Caco-2 (cell line): ENCODE data around the gene GANAB. TPM values are rescaled to one million over a fixed set of nuclear protein-coding genes. Genes with fewer than 3 reads are reported as not detected.
A peak's percentile ranks its signal among the peaks of the same experiment; 100 is the strongest.

Experiments
- BruUV-seq: library from RNA; stranded (reverse); fragments of 400-500 nt; replicated peaks from 2 replicates; lab custom pipeline; 2021; lab: Mats Ljungman, UMichigan
- CTCF ChIA-PET: fragments of 300-600 bp; sonication (Branson Sonifier 250); formaldehyde crosslinking; loops from one replicate; lab custom pipeline; 2022; ENCODE audit warnings: antibody characterized with exemption; lab: Charles Lee
- POLR2A ChIA-PET: fragments of 300-600 bp; sonication (Branson Sonifier 250); formaldehyde crosslinking; loops from one replicate; lab custom pipeline; 2022; ENCODE audit warnings: antibody characterized with exemption; lab: Charles Lee
- DNase-seq, 2 experiments: peaks; one replicate each; pipeline versions ENCODE4 v3.0.0 to v3.0.0-alpha.2; 2020 to 2022
- H3K27me3 ChIP-seq: replicated peaks from 2 replicates; pipeline ENCODE4 v1.6.0; 2011; ENCODE audit warnings: low read length; ENCODE audit not compliant: control insufficient read depth, insufficient read depth
- H3K36me3 ChIP-seq: 2 replicates; pipeline ENCODE4 v1.5.1; 2011; ENCODE audit warnings: low read length; ENCODE audit not compliant: control insufficient read depth, insufficient read depth
- H3K4me1 ChIP-seq: fragments of 250-450 bp; sonication (Bioruptor Pico); 2 replicates; pipeline ENCODE4 v1.5.1; 2020; ENCODE audit warnings: mild to moderate bottlenecking
- H3K4me3 ChIP-seq: 2 replicates; pipeline ENCODE4 v1.5.1; 2011; ENCODE audit warnings: low read depth, mild to moderate bottlenecking, control low read depth, low read length
- H3K9me3 ChIP-seq: fragments of 250-450 bp; sonication (Bioruptor Pico); 2 replicates; pipeline ENCODE4 v1.5.1; 2020; ENCODE audit warnings: mild to moderate bottlenecking, moderate library complexity
- H3K27ac Mint-ChIP-seq: one replicate; pipeline ENCODE4 v1.8.0; 2022; ENCODE audit warnings: mixed read lengths; ENCODE audit not compliant: unreplicated experiment
- H3K27me3 Mint-ChIP-seq: one replicate; pipeline ENCODE4 v1.8.0; 2022; ENCODE audit warnings: mixed read lengths; ENCODE audit not compliant: insufficient read depth, unreplicated experiment
- H3K36me3 Mint-ChIP-seq: one replicate; pipeline ENCODE4 v1.8.0; 2022; ENCODE audit warnings: mild to moderate bottlenecking, mixed read lengths; ENCODE audit not compliant: insufficient read depth, unreplicated experiment
- H3K4me1 Mint-ChIP-seq: one replicate; pipeline ENCODE4 v1.8.0; 2022; ENCODE audit warnings: low read depth, mixed read lengths; ENCODE audit not compliant: unreplicated experiment
- H3K4me3 Mint-ChIP-seq: one replicate; pipeline ENCODE4 v1.8.0; 2022; ENCODE audit warnings: mild to moderate bottlenecking, moderate library complexity, mixed read lengths; ENCODE audit not compliant: unreplicated experiment
- H3K9me3 Mint-ChIP-seq: one replicate; pipeline ENCODE4 v1.8.0; 2022; ENCODE audit warnings: mixed read lengths; ENCODE audit not compliant: unreplicated experiment
- intact Hi-C: fragments of 100-400 bp; cut with micrococcal nuclease; formaldehyde crosslinking; loops from one replicate; pipeline ENCODE4 v1.10.0; 2022; ENCODE audit not compliant: unreplicated experiment
- total RNA-seq: library from RNA; stranded (reverse); gene quantifications from 2 replicates; pipeline ENCODE4 v1.2.3, GENCODE V29; 2022
- TF ChIP-seq, protein P1 (sequence below), 2 experiments: fragments of 200-600 bp in 1 of 2; IDR thresholded peaks; 1 replicate in 1 of 2; 2 replicates in 1 of 2; pipeline versions ENCODE4 v1.5.1 to v1.8.0; 2011 to 2022; ENCODE audit warnings: antibody characterized with exemption in 1 of 2, control low read depth in 1 of 2, inconsistent platforms in 1 of 2, low read depth in 1 of 2, low read length in 1 of 2, mild to moderate bottlenecking in 1 of 2, moderate library complexity in 1 of 2; ENCODE audit not compliant: insufficient read depth in 1 of 2, severe bottlenecking in 1 of 2, unreplicated experiment in 1 of 2

GANAB gene
- total RNA-seq, 1 experiment from 2014 or later: 442 TPM

DNA sequence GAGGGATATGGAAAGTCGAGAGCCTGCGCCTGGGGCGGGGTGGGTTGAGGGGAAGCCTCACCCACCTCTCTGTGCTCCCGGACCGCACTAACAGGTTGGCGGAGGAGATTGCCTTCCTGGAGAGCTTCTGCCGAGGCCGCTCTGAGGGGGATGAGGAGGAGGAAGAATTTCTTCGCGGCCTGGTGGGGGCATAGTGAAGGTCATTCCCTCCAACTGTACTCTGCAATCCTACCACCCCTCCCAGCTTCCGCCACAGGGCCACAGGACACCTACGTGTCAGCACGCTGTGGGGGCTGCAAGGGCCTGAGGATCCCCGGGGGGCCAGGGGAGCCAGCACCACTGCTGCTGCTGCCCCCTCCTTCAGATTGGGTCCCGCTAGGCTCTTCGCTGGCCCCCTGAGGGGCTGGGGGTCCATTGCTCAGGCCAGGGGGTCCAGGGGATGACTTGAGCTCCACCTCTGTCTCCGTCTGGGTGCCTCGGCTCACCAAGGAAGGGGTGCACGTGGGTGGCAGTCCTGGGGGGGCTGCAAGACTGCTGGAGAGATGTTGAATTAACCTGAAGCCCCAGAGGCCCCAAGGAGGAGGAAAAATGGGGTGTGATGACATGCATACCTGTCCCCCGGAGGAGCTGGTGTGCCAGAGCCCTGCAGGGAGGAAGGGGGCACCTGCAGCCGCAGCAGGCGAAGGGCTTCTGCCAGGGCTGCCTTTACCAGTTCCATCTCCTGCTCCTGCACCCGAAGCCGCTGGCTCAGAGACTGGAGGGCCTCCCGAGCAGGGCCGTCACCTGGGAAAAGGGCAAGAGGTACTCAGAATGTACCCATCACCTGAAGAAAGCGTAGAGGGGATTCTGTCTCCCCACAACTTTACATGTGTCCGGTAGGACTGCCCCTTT is 35.4 kb downstream of the GANAB start:
- H3K4me3 Mint-ChIP-seq: peak overlapping the region; percentile 97
- no peak for DNase-seq
- peaks cover 47% of the 10 kb centered on the region for H3K36me3 Mint-ChIP-seq
- ChIA-PET CTCF (interaction anchor here (0.6 to 2.4 kb wide), 12 partner anchors 8 to 232 kb away, joined by 3 to 19 read pairs (median 5); partner anchors contain the start of genes B3GAT3, C11orf98, CSKMT and MTA2), POLR2A (interaction anchor here (0.6 to 1.6 kb wide), 7 partner anchors 10 to 221 kb away, joined by 3 to 8 read pairs (median 6); partner anchors contain the start of genes B3GAT3, C11orf98, CSKMT and EEF1G)
- no peaks in the 10 kb centered on the region for H3K9me3 Mint-ChIP-seq
- TF ChIP-seq, protein P1, sequence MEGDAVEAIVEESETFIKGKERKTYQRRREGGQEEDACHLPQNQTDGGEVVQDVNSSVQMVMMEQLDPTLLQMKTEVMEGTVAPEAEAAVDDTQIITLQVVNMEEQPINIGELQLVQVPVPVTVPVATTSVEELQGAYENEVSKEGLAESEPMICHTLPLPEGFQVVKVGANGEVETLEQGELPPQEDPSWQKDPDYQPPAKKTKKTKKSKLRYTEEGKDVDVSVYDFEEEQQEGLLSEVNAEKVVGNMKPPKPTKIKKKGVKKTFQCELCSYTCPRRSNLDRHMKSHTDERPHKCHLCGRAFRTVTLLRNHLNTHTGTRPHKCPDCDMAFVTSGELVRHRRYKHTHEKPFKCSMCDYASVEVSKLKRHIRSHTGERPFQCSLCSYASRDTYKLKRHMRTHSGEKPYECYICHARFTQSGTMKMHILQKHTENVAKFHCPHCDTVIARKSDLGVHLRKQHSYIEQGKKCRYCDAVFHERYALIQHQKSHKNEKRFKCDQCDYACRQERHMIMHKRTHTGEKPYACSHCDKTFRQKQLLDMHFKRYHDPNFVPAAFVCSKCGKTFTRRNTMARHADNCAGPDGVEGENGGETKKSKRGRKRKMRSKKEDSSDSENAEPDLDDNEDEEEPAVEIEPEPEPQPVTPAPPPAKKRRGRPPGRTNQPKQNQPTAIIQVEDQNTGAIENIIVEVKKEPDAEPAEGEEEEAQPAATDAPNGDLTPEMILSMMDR (IDR thresholded peaks at IDR 0.05; ENCODE audit: insufficient read depth in 1 of 2, low read depth in 1 of 2, low read length in 1 of 2, severe bottlenecking in 1 of 2, unreplicated experiment in 1 of 2): no peak
- H3K36me3 ChIP-seq: 0 out of 2 replicates have a peak, but pooled peaks cover 3% of the 10 kb centered on the region
- H3K4me1 Mint-ChIP-seq: peaks cover 44% of the 10 kb centered on the region
- H3K9me3 ChIP-seq: no peaks in the 10 kb centered on the region
- H3K4me1 ChIP-seq: peaks cover 36% of the 10 kb centered on the region
- H3K27me3 Mint-ChIP-seq: no peaks in the 10 kb centered on the region
- TSS peak; percentile 9 for BruUV-seq
- intact Hi-C loops: loop anchor here (5.0 kb wide), 1 partner anchor 36 kb away; the partner anchor contains the start of gene GANAB
- peak overlapping the region; percentile 87 for H3K4me3 ChIP-seq
- H3K27ac Mint-ChIP-seq: peak overlapping the region; percentile 93
- no peaks in the 10 kb centered on the region for H3K27me3 ChIP-seq

DNA sequence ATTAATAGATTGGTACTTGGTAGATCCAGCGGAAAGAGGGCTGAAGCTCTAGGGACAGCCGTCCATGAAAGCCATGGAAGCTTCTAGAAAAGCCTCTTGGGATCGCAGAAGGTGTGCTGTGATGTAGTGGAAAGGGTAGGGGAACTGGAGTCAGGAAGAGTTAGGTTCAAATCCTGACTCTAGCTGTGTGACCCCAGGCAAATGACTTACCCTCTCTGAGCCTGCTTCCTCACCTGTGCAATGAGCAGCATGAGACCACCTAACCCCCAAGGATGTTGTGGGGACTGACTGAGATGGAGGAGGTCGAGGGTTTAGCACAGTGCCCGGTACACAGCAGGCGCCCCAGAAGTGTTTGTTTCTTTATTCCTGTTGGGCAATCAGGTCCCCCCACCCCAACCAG is 36.0 kb downstream of the GANAB start:
- Histone ChIP-seq H3K4me1 (peaks cover 37% of the 10 kb centered on the region), H3K27me3 (no peaks in the 10 kb centered on the region), H3K36me3 (0 out of 2 replicates have a peak, but pooled peaks cover 3% of the 10 kb centered on the region), H3K4me3 (no peak overlapping the region), H3K9me3 (no peaks in the 10 kb centered on the region)
- intact Hi-C loops: loop anchor here (5.0 kb wide), 1 partner anchor 37 kb away; the partner anchor contains the start of gene GANAB
- TF ChIP-seq, protein P1 (IDR thresholded peaks at IDR 0.05; ENCODE audit: insufficient read depth in 1 of 2, low read depth in 1 of 2, low read length in 1 of 2, severe bottlenecking in 1 of 2, unreplicated experiment in 1 of 2): no peak
- H3K4me3 Mint-ChIP-seq: peak overlapping the region; percentile 97
- ChIA-PET POLR2A (no interaction called here), CTCF (interaction anchor here (1.7 to 2.1 kb wide), 2 partner anchors 11 to 57 kb away, joined by 6 to 17 read pairs; partner anchors contain the start of gene B3GAT3)
- TSS peak; percentile 13 for BruUV-seq
- H3K4me1 Mint-ChIP-seq: peaks cover 44% of the 10 kb centered on the region
- H3K27me3 Mint-ChIP-seq: no peaks in the 10 kb centered on the region
- H3K36me3 Mint-ChIP-seq: peaks cover 47% of the 10 kb centered on the region
- no peaks in the 10 kb centered on the region for H3K9me3 Mint-ChIP-seq
- H3K27ac Mint-ChIP-seq: peak overlapping the region; percentile 19
- no peak for DNase-seq

DNA sequence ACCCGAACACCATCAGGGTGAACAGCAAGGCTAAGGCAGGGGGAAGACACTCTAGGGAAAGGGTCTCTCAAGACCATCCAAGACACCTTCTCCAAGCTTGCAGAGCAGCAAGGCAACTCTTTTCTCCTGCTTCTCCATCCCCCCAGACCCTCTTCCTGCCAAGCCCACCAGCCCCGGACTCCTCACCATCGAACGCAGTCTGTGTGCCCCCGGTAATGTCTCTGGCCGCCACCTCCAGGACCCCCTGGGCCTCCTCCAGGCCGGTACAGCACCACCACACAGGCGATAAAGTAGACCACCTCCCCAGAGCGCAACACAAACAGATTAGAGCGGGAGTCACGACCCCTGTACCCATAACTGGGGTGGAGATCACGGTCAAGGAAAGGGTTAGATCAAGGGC is 37.6 kb downstream of the GANAB start:
- peaks cover 43% of the 10 kb centered on the region for H3K36me3 Mint-ChIP-seq
- TF ChIP-seq, protein P1 (IDR thresholded peaks at IDR 0.05; ENCODE audit: insufficient read depth in 1 of 2, low read depth in 1 of 2, low read length in 1 of 2, severe bottlenecking in 1 of 2, unreplicated experiment in 1 of 2): no peak
- no peak overlapping the region for H3K27ac Mint-ChIP-seq
- DNase-seq: no peak
- H3K4me1 Mint-ChIP-seq: peaks cover 46% of the 10 kb centered on the region
- H3K27me3 Mint-ChIP-seq: no peaks in the 10 kb centered on the region
- BruUV-seq: no TSS peak
- H3K9me3 Mint-ChIP-seq: no peaks in the 10 kb centered on the region
- H3K4me3 Mint-ChIP-seq: no peak overlapping the region
- peaks cover 27% of the 10 kb centered on the region for H3K4me1 ChIP-seq
- intact Hi-C loops: no loop called here
- ChIA-PET POLR2A (no interaction called here), CTCF (no interaction called here)
- H3K4me3 ChIP-seq: no peak overlapping the region
- H3K36me3 ChIP-seq: 0 out of 2 replicates have a peak, but pooled peaks cover 3% of the 10 kb centered on the region
- no peaks in the 10 kb centered on the region for H3K9me3 ChIP-seq
- H3K27me3 ChIP-seq: no peaks in the 10 kb centered on the region
